HepG2 (cell line): Measurements from ENCODE around the gene NXF3. TPM values are rescaled to one million over a fixed set of nuclear protein-coding genes. Genes with fewer than 3 reads are reported as not detected.

Experiments used
- ATAC-seq: fragments of 200-7000 bp; cut with Tn5 transposase; 3 replicates; pipeline ENCODE4 v1.9.1; 2020; ENCODE audit warnings: mild to moderate bottlenecking, moderate library complexity
- BruUV-seq: library from RNA; stranded (reverse); fragments of 400-500 nt; replicated peaks from 2 replicates; lab custom pipeline; 2021; lab: Mats Ljungman, UMichigan
- CTCF ChIA-PET: fragments of 300-600 bp; formaldehyde crosslinking; extraction: SDS; loops from one replicate; lab custom pipeline; 2021; ENCODE audit warnings: low total read pairs, inconsistent platforms, low intra/inter-chr PET ratio; lab: Yijun Ruan, JAX
- POLR2A ChIA-PET: fragments of 350-600 bp; sonication (Branson Sonifier 250); formaldehyde crosslinking; loops from one replicate; lab custom pipeline; 2020; ENCODE audit warnings: antibody characterized with exemption, inconsistent platforms; lab: Yijun Ruan, JAX
- DNase-seq: peaks from one replicate; pipeline ENCODE4 v3.0.0-alpha.2; 2015; ENCODE audit warnings: low spot score
- FAIRE-seq: peaks from 3 replicates; lab custom pipeline; 2011; peaks lifted over from hg19 to GRCh38; lab: Jason Lieb, UNC
- H2AFZ ChIP-seq: one replicate; pipeline ENCODE4 v1.6.1; 2011; ENCODE audit warnings: low read length, inconsistent platforms
- H3K27ac ChIP-seq: fragments of 300-600 bp; 3 replicates; pipeline ENCODE4 v1.8.0; 2011; ENCODE audit warnings: mixed run types, mild to moderate bottlenecking, mixed read lengths, low read length, inconsistent platforms; ENCODE audit not compliant: insufficient read depth; ENCODE audit errors: extremely low read length
- H3K27me3 ChIP-seq, 2 experiments: fragments of 200-600 bp in 1 of 2; 2 replicates in 1 of 2; 3 replicates in 1 of 2; pipeline versions ENCODE4 v1.6.0 to v1.8.0; 2011; ENCODE audit warnings: low read length in 2 of 2, mild to moderate bottlenecking in 2 of 2, moderate library complexity in 2 of 2, inconsistent platforms in 1 of 2; ENCODE audit not compliant: insufficient read depth in 2 of 2, control insufficient read depth in 1 of 2
- H3K36me3 ChIP-seq, 2 experiments: fragments of 200-600 bp in 1 of 2; replicated peaks in 1 of 2; 2 replicates in 1 of 2; 3 replicates in 1 of 2; pipeline versions ENCODE4 v1.5.1 to v1.8.0; 2011; ENCODE audit warnings: low read length in 2 of 2, inconsistent platforms in 1 of 2; ENCODE audit not compliant: insufficient read depth in 2 of 2, control insufficient read depth in 1 of 2
- H3K4me1 ChIP-seq: 2 replicates; pipeline ENCODE4 v1.5.1; 2012; ENCODE audit warnings: low read length, inconsistent platforms; ENCODE audit not compliant: insufficient read depth
- H3K4me2 ChIP-seq: 2 replicates; pipeline ENCODE4 v1.6.0; 2011; ENCODE audit warnings: low read depth, low read length, inconsistent platforms
- H3K4me3 ChIP-seq, 3 experiments: fragments of 200-600 bp in 1 of 3; sonication (generic), shearing (Covaris generic) in 1 of 3; replicated peaks in 1 of 3; 2 replicates each; pipeline ENCODE4 v1.5.1; 2011 to 2016; ENCODE audit warnings: low read length in 3 of 3, inconsistent platforms in 2 of 3, low read depth in 2 of 3, mild to moderate bottlenecking in 2 of 3, control low read depth in 1 of 3, mixed read lengths in 1 of 3; ENCODE audit not compliant: insufficient read depth in 1 of 3
- H3K79me2 ChIP-seq: one replicate; pipeline ENCODE4 v1.6.1; 2011; ENCODE audit warnings: low read length, inconsistent platforms; ENCODE audit not compliant: insufficient read depth
- H3K9ac ChIP-seq: 2 replicates; pipeline ENCODE4 v1.6.0; 2011; ENCODE audit warnings: mild to moderate bottlenecking, low read depth, low read length, inconsistent platforms; ENCODE audit not compliant: insufficient read depth
- H3K9me3 ChIP-seq: 2 replicates; pipeline ENCODE4 v1.5.1; 2012; ENCODE audit warnings: mild to moderate bottlenecking, low read length
- H4K20me1 ChIP-seq: 2 replicates; pipeline ENCODE4 v1.6.0; 2011; ENCODE audit warnings: inconsistent platforms, mild to moderate bottlenecking, low read length, moderate library complexity; ENCODE audit not compliant: insufficient read depth
- FOXA1 ChIP-seq, 2 experiments: fragments of 450-650 bp in 1 of 2; sonication (generic) in 1 of 2; formaldehyde crosslinking in 1 of 2; IDR thresholded peaks; 2 replicates each; pipeline versions ENCODE4 v1.4.0 to v1.6.1; 2016 to 2020; ENCODE audit warnings: missing genetic modification reagents in 1 of 2
- GABPA ChIP-seq, 2 experiments: IDR thresholded peaks; 2 replicates each; pipeline ENCODE4 v1.6.1; 2011 to 2016; ENCODE audit warnings: low read depth in 2 of 2, low read length in 1 of 2, missing biosample characterization in 1 of 2, missing genetic modification characterization in 1 of 2
- HDAC2 ChIP-seq: sonication (generic); formaldehyde crosslinking; IDR thresholded peaks from 2 replicates; pipeline ENCODE4 v1.4.0; 2020; ENCODE audit warnings: missing genetic modification reagents
- PRDM15 ChIP-seq: sonication (generic); formaldehyde crosslinking; IDR thresholded peaks from 2 replicates; pipeline ENCODE4 v1.4.0; 2020; ENCODE audit warnings: missing genetic modification reagents
- ZMYM3 ChIP-seq: sonication (generic); formaldehyde crosslinking; IDR thresholded peaks from 2 replicates; pipeline ENCODE4 v1.5.1; 2020; ENCODE audit warnings: mild to moderate bottlenecking, missing genetic modification reagents
- ZNF577 ChIP-seq: sonication (generic); formaldehyde crosslinking; IDR thresholded peaks from 2 replicates; pipeline ENCODE4 v1.4.0; 2020; ENCODE audit warnings: mild to moderate bottlenecking, low read depth, missing genetic modification reagents, borderline replicate concordance
- WGBS: methylation state at CpG from one replicate; pipeline ENCODE4 v1.1.6; 2017; ENCODE audit warnings: low lambda C conversion rate; 5-methylcytosine and 5-hydroxymethylcytosine counted together
- in situ Hi-C: cut with HindIII; loops from 2 replicates; pipeline ENCODE4 v1.10.0; 2017; ENCODE audit warnings: low pct_unique_long_range_greater_than_20kb; ENCODE audit not compliant: extremely low pct_ligation_motif_present
- intact Hi-C: fragments of 100-400 bp; cut with micrococcal nuclease; formaldehyde crosslinking; loops from one replicate; pipeline ENCODE4 v1.10.0; 2022; ENCODE audit not compliant: unreplicated experiment
- polyA plus RNA-seq, 8 experiments: library from polyadenylated mRNA; depleted of rRNA in 3 of 8; stranded (reverse) in 7 of 8; unstranded in 1 of 8; fragments of >200 nt; fragmentation: Illumina TruSeq in 4 of 8; extraction: Trizol in 4 of 8; gene quantifications; 2 replicates each; pipeline versions ENCODE4 v1.2.1 to v1.2.3, GENCODE V29; 2011 to 2016; ENCODE audit warnings: low read depth in 4 of 8, missing spikeins in 1 of 8, mixed read lengths in 1 of 8; ENCODE audit not compliant: insufficient read depth in 1 of 8
- total RNA-seq, 5 experiments: library from RNA; depleted of rRNA; stranded (reverse); fragments of >200 nt; fragmentation: Illumina TruSeq; extraction: Trizol; gene quantifications; 2 replicates each; pipeline ENCODE4 v1.2.3, GENCODE V29; 2016; ENCODE audit warnings: low read depth in 1 of 5
- TF ChIP-seq, protein P1 (sequence below): sonication (generic); formaldehyde crosslinking; IDR thresholded peaks from 2 replicates; pipeline ENCODE4 v1.5.0; 2020; ENCODE audit warnings: missing genetic modification reagents

NXF3 gene
- total and polyA plus RNA-seq, 2 of the 13 experiments (the other 11 are each of a cell fraction or from before 2014, with no cell fraction given) = 0.05 TPM; not detected in 1

DNA sequence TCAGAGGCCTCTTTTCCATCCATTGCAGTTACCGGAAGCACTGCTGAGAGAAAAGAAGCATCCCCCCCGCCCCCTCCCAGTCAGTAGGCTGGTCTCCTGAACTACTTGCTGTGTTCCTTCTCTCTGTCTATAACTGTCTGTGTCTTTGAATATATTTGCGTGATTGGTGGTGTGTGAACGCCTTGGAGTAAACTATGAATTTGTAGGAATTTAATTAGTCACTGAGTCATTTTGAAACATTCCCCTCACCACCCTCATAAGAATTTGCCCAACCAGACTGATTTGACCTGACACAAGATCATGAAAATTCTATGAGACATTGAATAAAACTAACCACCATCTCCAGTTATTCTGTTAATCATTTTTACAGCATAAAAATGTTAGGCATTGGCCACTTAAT lies 6.7 kb upstream of the NXF3 start (continued):
- TF ChIP-seq PRDM15 (CRISPR knock-in tag) (no peak), HDAC2 (CRISPR knock-in tag) (no peak), GABPA (IDR thresholded peaks at IDR 0.05; ENCODE audit: low read depth, low read length) (no peak), GABPA (CRISPR knock-in tag; IDR thresholded peaks at IDR 0.05; ENCODE audit: low read depth) (no peak), ZMYM3 (CRISPR knock-in tag) (no peak)
- TF ChIP-seq, all 625 proteins: peak for 0

DNA sequence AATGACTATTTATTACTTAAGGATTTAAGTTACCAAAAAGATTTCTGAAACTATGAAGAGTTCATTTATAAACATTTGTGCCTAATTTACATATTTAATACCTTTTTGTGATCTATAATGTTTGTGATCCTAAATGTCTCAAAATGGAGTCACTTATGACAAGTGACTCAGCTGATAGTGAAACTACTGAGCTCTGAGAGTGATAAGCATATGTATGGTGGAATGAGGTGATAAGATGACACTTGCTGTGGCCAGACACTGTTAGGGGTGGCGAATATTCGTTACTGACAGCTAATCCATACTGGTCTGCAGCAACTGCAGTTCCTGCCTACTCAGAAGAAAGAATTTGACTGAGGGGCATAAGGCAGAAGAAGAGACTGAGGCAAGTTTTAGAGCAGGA lies 5.5 kb upstream of the NXF3 start:
- no peaks in the 10 kb centered on the region for H3K27me3 ChIP-seq
- H3K9me3 ChIP-seq = no peaks in the 10 kb centered on the region
- no peak overlapping the region for H3K9ac ChIP-seq
- H2AFZ ChIP-seq = no peak overlapping the region
- no peaks in the 10 kb centered on the region for H4K20me1 ChIP-seq
- no peaks in the 10 kb centered on the region for H3K79me2 ChIP-seq
- intact Hi-C loops = no loop called here
- no peak overlapping the region for H3K4me3 ChIP-seq
- no peaks in the 10 kb centered on the region for H3K4me1 ChIP-seq
- in situ Hi-C loops = no loop called here
- no peaks in the 10 kb centered on the region for H3K36me3 ChIP-seq
- CTCF ChIA-PET = no interaction called here
- ATAC-seq (no peak), DNase-seq (no peak), FAIRE-seq (no peak)
- POLR2A ChIA-PET = no interaction called here
- H3K4me2 ChIP-seq = no peak overlapping the region
- H3K27ac ChIP-seq = no peak overlapping the region
- no TSS peak for BruUV-seq
- 72% methylated on average over 2 of the region's 2 CpGs for WGBS
- TF ChIP-seq FOXA1 (IDR thresholded peaks at IDR 0.05) (no peak), FOXA1 (CRISPR knock-in tag; IDR thresholded peaks at IDR 0.05) (no peak), ZNF577 (no peak)
- TF ChIP-seq, protein P1, sequence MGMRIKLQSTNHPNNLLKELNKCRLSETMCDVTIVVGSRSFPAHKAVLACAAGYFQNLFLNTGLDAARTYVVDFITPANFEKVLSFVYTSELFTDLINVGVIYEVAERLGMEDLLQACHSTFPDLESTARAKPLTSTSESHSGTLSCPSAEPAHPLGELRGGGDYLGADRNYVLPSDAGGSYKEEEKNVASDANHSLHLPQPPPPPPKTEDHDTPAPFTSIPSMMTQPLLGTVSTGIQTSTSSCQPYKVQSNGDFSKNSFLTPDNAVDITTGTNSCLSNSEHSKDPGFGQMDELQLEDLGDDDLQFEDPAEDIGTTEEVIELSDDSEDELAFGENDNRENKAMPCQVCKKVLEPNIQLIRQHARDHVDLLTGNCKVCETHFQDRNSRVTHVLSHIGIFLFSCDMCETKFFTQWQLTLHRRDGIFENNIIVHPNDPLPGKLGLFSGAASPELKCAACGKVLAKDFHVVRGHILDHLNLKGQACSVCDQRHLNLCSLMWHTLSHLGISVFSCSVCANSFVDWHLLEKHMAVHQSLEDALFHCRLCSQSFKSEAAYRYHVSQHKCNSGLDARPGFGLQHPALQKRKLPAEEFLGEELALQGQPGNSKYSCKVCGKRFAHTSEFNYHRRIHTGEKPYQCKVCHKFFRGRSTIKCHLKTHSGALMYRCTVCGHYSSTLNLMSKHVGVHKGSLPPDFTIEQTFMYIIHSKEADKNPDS (CRISPR knock-in tag) = no peak
